GM21390 (cell line): ENCODE results near the gene RUVBL1.
A peak's percentile ranks its signal among the peaks of the same experiment; 100 is the strongest.

ENCODE experiments used
- ATAC-seq: cut with Tn5 transposase; IDR thresholded peaks from one replicate; pipeline ENCODE4 v1.9.1; 2021; ENCODE audit not compliant: unreplicated experiment

The RUVBL1 gene

GRCh38 chr3:128083980-128084674 lies 39.5 kb downstream of the RUVBL1 start:
- ATAC-seq, result no peak

- no peak for ATAC-seq
Measured at GRCh38 chr3:128083396-128083795, 40.2 kb downstream of the RUVBL1 start.

GRCh38 chr3:128082546-128082945 lies 41.1 kb downstream of the RUVBL1 start:
- no peak for ATAC-seq

- no peak for ATAC-seq
Measured at GRCh38 chr3:128081846-128082245, 41.8 kb downstream of the RUVBL1 start.

GRCh38 chr3:128081226-128081625 lies 42.4 kb downstream of the RUVBL1 start:
- no peak for ATAC-seq

GRCh38 chr3:128080323-128081080 lies 43.1 kb downstream of the RUVBL1 start:
- ATAC-seq, result no peak

GRCh38 chr3:128079823-128080222 lies 43.8 kb downstream of the RUVBL1 start:
- ATAC-seq, result no peak

GRCh38 chr3:128078875-128079274 lies 44.7 kb downstream of the RUVBL1 start:
- ATAC-seq, result no peak

- no peak for ATAC-seq
Measured at GRCh38 chr3:128078322-128078721, 45.3 kb downstream of the RUVBL1 start.

- ATAC-seq, result no peak
Measured at GRCh38 chr3:128077665-128078064, 45.9 kb downstream of the RUVBL1 start.

- no peak for ATAC-seq
Measured at GRCh38 chr3:128077202-128077624, 46.4 kb downstream of the RUVBL1 start.

GRCh38 chr3:128076483-128077201 lies 47.0 kb downstream of the RUVBL1 start:
- ATAC-seq, result no peak

GRCh38 chr3:128075522-128076482 lies 47.8 kb downstream of the RUVBL1 start:
- ATAC-seq, result peak; percentile 64

- no peak for ATAC-seq
Measured at GRCh38 chr3:128074851-128075521, 48.6 kb downstream of the RUVBL1 start.

GRCh38 chr3:128073807-128074206 lies 49.8 kb downstream of the RUVBL1 start:
- no peak for ATAC-seq

- ATAC-seq, result no peak
Measured at GRCh38 chr3:128073185-128073725, 50.4 kb downstream of the RUVBL1 start.

GRCh38 chr3:128072454-128073184 lies 51.0 kb downstream of the RUVBL1 start:
- no peak for ATAC-seq

GRCh38 chr3:128071771-128072453 lies 51.7 kb downstream of the RUVBL1 start:
- ATAC-seq, result no peak
